B cell (primary cell): ENCODE data around the gene SSBP3. TPM values are rescaled to one million over a fixed set of nuclear protein-coding genes. Genes with fewer than 3 reads are reported as not detected.

Source experiments
- ATAC-seq: fragments of 200-7000 bp; cut with Tn5 transposase; one replicate; pipeline ENCODE4 v1.10.0; 2021; ENCODE audit warnings: low read depth, mild to moderate bottlenecking, moderate number of reproducible peaks, moderate library complexity
- CTCF ChIA-PET: fragments of 350-600 bp; sonication (Branson Sonifier 250); formaldehyde crosslinking; loops from one replicate; lab custom pipeline; 2021; ENCODE audit warnings: antibody characterized with exemption, inconsistent platforms; lab: Charles Lee
- POLR2A ChIA-PET: fragments of 350-600 bp; sonication (Branson Sonifier 250); formaldehyde crosslinking; loops from one replicate; lab custom pipeline; 2021; ENCODE audit warnings: antibody characterized with exemption; lab: Charles Lee
- DNase-seq: peaks from one replicate; pipeline ENCODE4 v3.0.0; 2013
- H2AFZ ChIP-seq: 2 replicates; pipeline ENCODE4 v1.6.1; 2012; ENCODE audit warnings: mild to moderate bottlenecking, low read depth, low read length; ENCODE audit not compliant: insufficient read depth, poor library complexity, severe bottlenecking
- H3K27ac ChIP-seq, 2 donors: 1 replicate in 1 of 2; 2 replicates in 1 of 2; pipeline ENCODE4 v1.5.1; 2012 to 2013; ENCODE audit warnings: low read length in 2 of 2, mild to moderate bottlenecking in 2 of 2, moderate library complexity in 1 of 2
- H3K27me3 ChIP-seq, 4 experiments: fragments of 200-600 bp in 1 of 4; sonication (generic) in 1 of 4; replicated peaks in 1 of 4; 1 replicate in 2 of 4; 2 replicates in 2 of 4; pipeline versions ENCODE4 v1.6.1 to v1.7.0; 2013 to 2016; ENCODE audit warnings: low read length in 3 of 4, mild to moderate bottlenecking in 2 of 4, mixed read lengths in 1 of 4, moderate library complexity in 1 of 4; ENCODE audit not compliant: insufficient read depth in 4 of 4, control insufficient read depth in 3 of 4; ENCODE audit errors: control extremely low read depth in 1 of 4
- H3K36me3 ChIP-seq, 2 experiments: replicated peaks in 1 of 2; 1 replicate in 1 of 2; 2 replicates in 1 of 2; pipeline versions ENCODE4 v1.6.1 to v1.7.1; 2013; ENCODE audit warnings: low read length in 1 of 2; ENCODE audit not compliant: insufficient read depth in 2 of 2, control insufficient read depth in 1 of 2; ENCODE audit errors: control extremely low read depth in 1 of 2, extremely low read depth in 1 of 2
- H3K4me1 ChIP-seq, 2 donors: fragments of 200-600 bp in 1 of 2; sonication (generic) in 1 of 2; 1 replicate in 1 of 2; 2 replicates in 1 of 2; pipeline versions ENCODE4 v1.5.1 to v1.6.1; 2013 to 2017; ENCODE audit warnings: low read length in 2 of 2; ENCODE audit not compliant: control insufficient read depth in 2 of 2, insufficient read depth in 2 of 2
- H3K4me2 ChIP-seq: replicated peaks from 2 replicates; pipeline ENCODE3; 2012; ENCODE audit warnings: mild to moderate bottlenecking, low read depth, low read length; ENCODE audit not compliant: poor library complexity, severe bottlenecking
- H3K4me3 ChIP-seq, 5 experiments: fragments of 200-600 bp in 1 of 5; sonication (generic) in 1 of 5; 1 replicate in 3 of 5; 2 replicates in 2 of 5; pipeline versions ENCODE4 v1.5.1 to v1.7.0; 2011 to 2016; ENCODE audit warnings: low read length in 4 of 5, mild to moderate bottlenecking in 4 of 5, low read depth in 2 of 5, control low read depth in 1 of 5, moderate library complexity in 1 of 5; ENCODE audit not compliant: insufficient read depth in 1 of 5; ENCODE audit errors: control extremely low read depth in 1 of 5, extremely low read depth in 1 of 5
- H3K79me2 ChIP-seq: fragments of 200-600 bp; sonication (generic); one replicate; pipeline ENCODE4 v1.6.0; 2016; ENCODE audit warnings: low read length; ENCODE audit not compliant: control insufficient read depth, insufficient read depth
- H3K9ac ChIP-seq: fragments of 200-600 bp; sonication (generic); 2 replicates; pipeline ENCODE4 v1.6.1; 2017; ENCODE audit warnings: mild to moderate bottlenecking, low read length, moderate library complexity
- H3K9me3 ChIP-seq, 3 donors: one replicate each; pipeline versions ENCODE4 v1.6.1 to v1.7.1; 2013; ENCODE audit warnings: low read length in 2 of 3; ENCODE audit not compliant: control insufficient read depth in 2 of 3, insufficient read depth in 1 of 3; ENCODE audit errors: control extremely low read depth in 1 of 3
- H4K20me1 ChIP-seq: 2 replicates; pipeline ENCODE4 v1.6.0; 2012; ENCODE audit warnings: mild to moderate bottlenecking, low read length; ENCODE audit not compliant: insufficient read depth, control insufficient read depth, poor library complexity, severe bottlenecking
- H3K27ac Mint-ChIP-seq: one replicate; pipeline ENCODE4 v1.8.0; 2021; ENCODE audit warnings: mixed read lengths
- H3K27me3 Mint-ChIP-seq: one replicate; pipeline ENCODE4 v1.8.0; 2021; ENCODE audit warnings: mixed read lengths
- H3K4me1 Mint-ChIP-seq: one replicate; pipeline ENCODE4 v1.8.0; 2021; ENCODE audit warnings: mixed read lengths
- H3K4me3 Mint-ChIP-seq: one replicate; pipeline ENCODE4 v1.8.0; 2021; ENCODE audit warnings: mixed read lengths
- H3K9me3 Mint-ChIP-seq: one replicate; pipeline ENCODE4 v1.8.0; 2022; ENCODE audit warnings: mixed read lengths; ENCODE audit not compliant: insufficient read depth
- CTCF ChIP-seq: fragments of 200-600 bp; IDR thresholded peaks from one replicate; pipeline ENCODE4 v1.8.0; 2022; ENCODE audit warnings: antibody characterized with exemption, mild to moderate bottlenecking
- EZH2 ChIP-seq: IDR thresholded peaks from 2 replicates; pipeline ENCODE4 v1.6.1; 2012; ENCODE audit warnings: borderline replicate concordance, low read depth, mild to moderate bottlenecking, moderate library complexity, low read length; ENCODE audit not compliant: insufficient read depth, poor library complexity, severe bottlenecking
- WGBS: methylation state at CpG from one replicate; pipeline ENCODE4 v1.1.5; 2013; ENCODE audit warnings: missing lambda C conversion rate; ENCODE audit not compliant: insufficient coverage; 5-methylcytosine and 5-hydroxymethylcytosine counted together
- intact Hi-C: fragments of 100-400 bp; cut with micrococcal nuclease; formaldehyde crosslinking; loops from one replicate; pipeline ENCODE4 v1.10.0; 2022
- polyA plus RNA-seq: library from polyadenylated mRNA; depleted of rRNA; stranded (reverse); fragments of >200 nt; gene quantifications from 2 replicates; pipeline ENCODE4 v1.2.3, GENCODE V29; 2012
- total RNA-seq, 2 donors: library from RNA; stranded (reverse); fragments of 120-200 nt in 1 of 2; gene quantifications; 1 replicate in 1 of 2; 2 replicates in 1 of 2; pipeline versions ENCODE4 v1.2.3 to v1.2.4, GENCODE V29; 2013 to 2022

SSBP3 gene
- total and polyA plus RNA-seq, 2 donors (not counting 1 experiment from before 2014, with no cell fraction given): 16.9 to 30.7 TPM

GRCh38 chr1:54436826-54437225 lies 30.6 kb upstream of the SSBP3 start:
- peaks cover 4% of the 10 kb centered on the region for H3K27me3 Mint-ChIP-seq
- WGBS: 78% methylated on average over 5 of the region's 5 CpGs
- H3K9ac ChIP-seq: no peak overlapping the region

DNA sequence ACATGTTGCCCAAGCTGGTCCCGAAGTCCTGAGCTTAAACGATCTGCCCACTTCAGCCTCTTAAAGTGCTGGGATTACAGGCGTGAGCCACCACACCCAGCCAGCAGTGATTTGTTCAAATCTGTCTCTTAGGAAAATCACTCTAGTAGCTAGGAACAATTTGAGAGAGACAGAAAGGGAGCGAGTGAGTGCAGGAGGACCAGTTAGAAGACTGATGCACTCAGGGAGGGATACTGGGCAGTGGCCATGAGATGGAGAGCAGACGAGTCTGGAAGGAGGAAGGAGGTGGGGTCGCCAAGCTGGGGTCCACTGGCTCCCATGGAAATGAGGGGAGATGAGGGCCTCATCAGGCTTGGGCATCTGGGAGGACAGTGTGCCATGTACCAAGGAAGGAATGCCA lies 23.6 kb upstream of the SSBP3 start:
- Histone ChIP-seq H3K79me2 (no peaks in the 10 kb centered on the region), H3K4me1 (no peaks in the 10 kb centered on the region), H3K9ac (no peak overlapping the region), H3K27ac (no peak overlapping the region), H3K9me3 (no peaks in the 10 kb centered on the region), H3K4me3 (no peak overlapping the region), H3K4me2 (no peak overlapping the region), H3K36me3 (no peaks in the 10 kb centered on the region), H4K20me1 (no peaks in the 10 kb centered on the region), H2AFZ (no peak overlapping the region), H3K27me3 (no peaks in the 10 kb centered on the region)
- TF ChIP-seq EZH2: no peak
- no peaks in the 10 kb centered on the region for H3K4me1 Mint-ChIP-seq
- WGBS: 90% methylated on average over 6 of the region's 6 CpGs
- no peak overlapping the region for H3K4me3 Mint-ChIP-seq
- intact Hi-C loops: no loop called here
- no peaks in the 10 kb centered on the region for H3K9me3 Mint-ChIP-seq
- ChIA-PET CTCF (no interaction called here), POLR2A (no interaction called here)
- no peaks in the 10 kb centered on the region for H3K27me3 Mint-ChIP-seq
- DNase-seq: no peak
- no peak overlapping the region for H3K27ac Mint-ChIP-seq
- no peak for ATAC-seq

More at GRCh38 chr1:54436826-54437225, 30.6 kb upstream of the SSBP3 start:
- Histone ChIP-seq H3K36me3 (no peaks in the 10 kb centered on the region), H2AFZ (no peak overlapping the region), H4K20me1 (no peaks in the 10 kb centered on the region), H3K4me1 (no peaks in the 10 kb centered on the region), H3K4me2 (no peak overlapping the region), H3K79me2 (no peaks in the 10 kb centered on the region), H3K27ac (no peak overlapping the region), H3K4me3 (no peak overlapping the region), H3K27me3 (no peaks in the 10 kb centered on the region), H3K9me3 (no peaks in the 10 kb centered on the region)
- ATAC-seq (no peak), DNase-seq (no peak)
- POLR2A ChIA-PET: no interaction called here
- Mint-ChIP-seq H3K27ac (no peak overlapping the region), H3K9me3 (no peaks in the 10 kb centered on the region), H3K4me3 (no peak overlapping the region), H3K4me1 (no peaks in the 10 kb centered on the region)
- intact Hi-C loops: no loop called here
- TF ChIP-seq CTCF (no peak), EZH2 (no peak)
- CTCF ChIA-PET: no interaction called here
